ENCODE data around the gene GET4. TPM values are rescaled to one million over a fixed set of nuclear protein-coding genes. Genes with fewer than 3 reads are reported as not detected.

The GET4 gene
- total RNA-seq, 1 experiment from 2014 or later, result 44.8 TPM

GRCh38 chr7:885261-885892, 9.0 kb downstream of the GET4 start:
- CTCF ChIA-PET, result no interaction called here
- ATAC-seq, result no peak
- H2AFZ ChIP-seq (ENCODE audit: low read depth, low read length, poor library complexity, severe bottlenecking), result no peak overlapping the region
- no peak overlapping the region for H3K9ac ChIP-seq (ENCODE audit: low read length)
- no peak overlapping the region for H3K4me2 ChIP-seq (ENCODE audit: low read length)
- H3K36me3 ChIP-seq (ENCODE audit: control insufficient read depth in 1 of 2, insufficient read depth in 2 of 2, low read length in 2 of 2), result peaks cover 0 to 4% of the 10 kb centered on the region in 2 experiments; a peak in 2 of 4 replicates
- H3K9me3 ChIP-seq (ENCODE audit: control insufficient read depth in 1 of 2, insufficient read depth in 1 of 2, low read depth in 1 of 2, low read length in 2 of 2), result no peaks in the 10 kb centered on the region
- no peaks in the 10 kb centered on the region for H4K20me1 ChIP-seq (ENCODE audit: insufficient read depth)
- no peak overlapping the region for H3K4me3 ChIP-seq (replicated peaks in 1 of 2; ENCODE audit: low read depth in 1 of 2, low read length in 2 of 2)
- H3K9me2 ChIP-seq (ENCODE audit: insufficient read depth), result no peaks in the 10 kb centered on the region
- no peaks in the 10 kb centered on the region for H3K27me3 ChIP-seq (ENCODE audit: insufficient read depth, low read length)
- no peak overlapping the region for H3K27ac ChIP-seq (ENCODE audit: low read depth, low read length)
- RAD21 ChIA-PET (ENCODE audit: low non-redundant PET in 1 of 2, low total read pairs in 2 of 2, uncharacterized antibody in 2 of 2, unreplicated experiment in 2 of 2), result no interaction called here
- BruUV-seq (replicated peaks), result no TSS peak
- POLR2A ChIA-PET, result no interaction called here
- intact Hi-C loops (cut with micrococcal nuclease), result no loop called here
- TF ChIP-seq SRF (IDR thresholded peaks at IDR 0.05; ENCODE audit: low read depth) (no peak), ZFX (IDR thresholded peaks at IDR 0.05) (no peak), EZH2phosphoT487 (IDR thresholded peaks at IDR 0.05; ENCODE audit: borderline replicate concordance) (no peak), EGR1 (IDR thresholded peaks at IDR 0.05; ENCODE audit: low read depth) (no peak), CEBPB (IDR thresholded peaks at IDR 0.05; ENCODE audit: low read depth) (no peak), SP1 (IDR thresholded peaks at IDR 0.05; ENCODE audit: low read depth) (no peak), POLR2A (IDR thresholded peaks at IDR 0.05; ENCODE audit: borderline replicate concordance, extremely low read depth, insufficient read depth, insufficient read length) (no peak), ATF3 (IDR thresholded peaks at IDR 0.05) (no peak), JUND (IDR thresholded peaks at IDR 0.05) (no peak), TCF7L2 (IDR thresholded peaks at IDR 0.05; ENCODE audit: borderline replicate concordance, extremely low read depth, insufficient read depth, insufficient read length) (no peak), SIN3A (IDR thresholded peaks at IDR 0.05; ENCODE audit: low read depth) (no peak), ELF1 (IDR thresholded peaks at IDR 0.05; ENCODE audit: borderline replicate concordance, low read depth) (no peak)
- H3K4me1 ChIP-seq (ENCODE audit: control insufficient read depth in 1 of 2, insufficient read depth in 2 of 2, low read length in 2 of 2), result no peaks in the 10 kb centered on the region
- peaks cover 92% of the 10 kb centered on the region for H3K79me2 ChIP-seq (ENCODE audit: insufficient read depth, low read length)
- no peak for DNase-seq (ENCODE audit: low read depth, low spot score)
